HG03060 (cell line): ENCODE data around the gene COL5A1.

Experiments
- ATAC-seq: cut with Tn5 transposase; IDR thresholded peaks from one replicate; pipeline ENCODE4 v1.9.1; 2021; ENCODE audit warnings: low read depth, moderate number of reproducible peaks; ENCODE audit not compliant: unreplicated experiment

The COL5A1 gene

DNA sequence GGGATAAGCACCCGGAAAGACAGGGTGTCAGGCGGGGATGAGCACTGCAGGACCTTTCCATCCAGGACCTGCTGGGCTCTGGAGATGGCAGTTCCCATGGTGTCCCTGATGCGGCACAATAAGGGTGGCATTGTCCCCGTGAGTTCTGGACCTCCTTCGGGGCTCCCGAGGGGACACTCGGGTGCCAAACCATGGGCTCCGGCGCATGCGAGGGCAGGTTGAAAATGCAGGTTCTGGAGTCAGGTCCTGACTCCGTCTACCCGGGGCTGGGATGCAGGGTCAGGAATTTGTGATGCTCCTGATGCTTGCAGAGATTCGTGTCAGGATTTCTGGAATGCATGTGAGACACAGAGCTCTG is 239.7 kb downstream of the COL5A1 start:
- ATAC-seq: no peak

DNA sequence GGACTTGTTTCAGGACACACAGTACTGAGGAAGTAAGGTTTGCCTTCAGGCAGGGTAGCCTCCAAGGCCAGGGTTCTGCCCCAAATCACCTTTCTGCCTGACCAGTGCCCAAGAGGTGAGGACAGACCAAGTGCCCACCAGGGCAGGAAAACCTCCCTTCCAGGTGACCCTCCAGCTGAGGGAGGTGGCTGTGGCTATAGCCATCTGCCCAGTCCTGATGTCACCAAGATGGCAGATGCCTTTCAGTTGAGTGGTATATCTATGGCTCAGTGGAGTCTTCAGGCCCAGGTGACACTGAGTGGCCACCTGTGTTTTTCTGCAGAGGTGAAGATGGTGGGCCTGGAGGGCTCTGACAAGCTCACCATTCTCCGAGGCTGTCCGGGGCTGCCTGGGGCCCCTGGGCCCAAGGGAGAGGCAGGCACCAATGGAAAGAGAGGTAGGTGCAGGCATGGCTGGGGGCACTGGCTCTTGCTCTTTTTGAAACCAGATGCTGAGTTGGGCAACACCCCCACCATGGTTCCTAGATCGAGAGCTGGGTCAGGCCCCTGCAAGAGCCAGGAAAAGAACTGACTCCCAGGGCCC is 240.7 kb downstream of the COL5A1 start:
- ATAC-seq: no peak

DNA sequence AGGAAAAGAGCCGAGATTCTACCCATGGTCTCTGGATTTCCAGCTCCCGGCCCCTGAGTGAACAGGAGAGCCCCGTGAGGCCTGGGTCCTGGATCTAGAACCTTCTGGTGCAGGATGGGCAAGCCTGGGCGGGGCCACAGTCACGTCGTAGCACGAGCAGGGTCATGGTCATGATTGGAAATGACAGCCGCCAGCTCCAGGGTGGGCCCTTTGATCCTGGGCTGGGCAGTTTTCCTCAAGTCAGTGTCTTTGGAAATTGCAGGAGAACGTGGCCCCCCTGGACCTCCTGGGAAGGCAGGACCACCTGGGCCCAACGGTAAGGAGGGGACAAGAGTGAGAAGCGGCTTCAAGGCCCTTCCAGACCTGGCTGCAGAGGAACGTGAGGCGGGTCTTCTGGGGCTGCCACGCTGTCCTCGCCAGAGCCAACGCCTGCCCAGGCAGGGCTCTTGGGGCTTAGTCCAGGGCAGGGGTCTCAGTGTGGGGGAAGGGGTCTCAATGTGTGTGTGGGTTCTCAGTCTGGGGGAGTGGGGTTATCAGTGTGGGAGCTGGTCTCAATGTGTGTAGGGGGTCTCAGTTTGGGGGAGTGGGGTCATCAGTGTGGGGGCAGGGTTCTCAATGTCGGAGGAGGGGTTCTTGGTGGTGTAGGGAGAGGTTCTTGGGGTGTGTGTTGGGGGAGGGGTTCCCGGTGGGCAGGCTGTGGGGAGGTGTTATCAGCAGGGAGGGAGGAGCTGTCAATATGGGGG is 241.6 kb downstream of the COL5A1 start:
- no peak for ATAC-seq

DNA sequence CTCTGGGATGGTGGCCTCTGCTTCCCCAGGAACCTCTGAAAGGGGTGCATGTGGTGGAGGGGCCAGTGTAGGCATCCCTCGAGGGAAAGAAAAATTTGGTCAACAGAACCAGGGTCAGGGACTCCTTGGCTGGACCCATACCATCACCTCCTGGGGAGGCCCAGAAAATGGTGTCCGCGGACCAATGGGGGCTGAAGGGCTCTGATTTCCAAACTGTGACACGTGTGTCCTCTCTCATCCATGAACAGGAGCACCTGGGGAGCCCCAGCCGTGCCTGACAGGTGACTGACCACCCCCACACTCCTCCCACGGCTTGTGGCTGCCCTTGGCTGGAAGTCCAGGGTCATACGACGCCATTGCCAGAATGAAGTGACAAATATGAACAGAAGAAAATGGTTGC is 242.9 kb downstream of the COL5A1 start:
- no peak for ATAC-seq

DNA sequence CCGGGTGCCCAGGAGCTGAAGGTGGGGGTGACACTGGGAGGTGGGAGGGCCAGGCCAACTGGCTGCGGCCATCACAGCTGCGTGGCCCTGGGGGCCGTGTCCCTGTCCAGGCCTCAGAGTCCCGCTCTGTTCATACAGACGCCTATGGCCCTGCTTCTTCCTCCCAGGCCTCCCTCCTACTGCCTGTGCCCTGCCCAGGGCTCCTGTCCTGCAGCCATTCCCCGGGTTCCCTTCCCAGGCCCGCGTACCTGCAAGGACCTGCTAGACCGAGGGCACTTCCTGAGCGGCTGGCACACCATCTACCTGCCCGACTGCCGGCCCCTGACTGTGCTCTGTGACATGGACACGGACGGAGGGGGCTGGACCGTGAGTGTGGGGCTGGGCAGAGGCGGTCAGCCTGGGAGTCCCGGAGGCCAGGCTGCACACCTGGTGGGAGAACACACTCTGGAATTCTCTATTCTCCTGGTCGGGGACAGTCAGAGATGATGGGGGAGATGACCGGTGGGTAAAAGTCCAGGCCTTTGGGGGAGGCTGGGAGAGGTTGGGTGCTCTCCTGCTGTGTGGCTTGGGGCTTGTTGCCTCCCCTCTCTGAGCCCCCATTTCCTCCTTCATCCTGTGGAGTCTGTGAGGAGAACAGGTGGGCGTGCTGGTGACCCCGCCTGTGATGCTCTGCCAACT is 243.5 kb downstream of the COL5A1 start:
- ATAC-seq: no peak

DNA sequence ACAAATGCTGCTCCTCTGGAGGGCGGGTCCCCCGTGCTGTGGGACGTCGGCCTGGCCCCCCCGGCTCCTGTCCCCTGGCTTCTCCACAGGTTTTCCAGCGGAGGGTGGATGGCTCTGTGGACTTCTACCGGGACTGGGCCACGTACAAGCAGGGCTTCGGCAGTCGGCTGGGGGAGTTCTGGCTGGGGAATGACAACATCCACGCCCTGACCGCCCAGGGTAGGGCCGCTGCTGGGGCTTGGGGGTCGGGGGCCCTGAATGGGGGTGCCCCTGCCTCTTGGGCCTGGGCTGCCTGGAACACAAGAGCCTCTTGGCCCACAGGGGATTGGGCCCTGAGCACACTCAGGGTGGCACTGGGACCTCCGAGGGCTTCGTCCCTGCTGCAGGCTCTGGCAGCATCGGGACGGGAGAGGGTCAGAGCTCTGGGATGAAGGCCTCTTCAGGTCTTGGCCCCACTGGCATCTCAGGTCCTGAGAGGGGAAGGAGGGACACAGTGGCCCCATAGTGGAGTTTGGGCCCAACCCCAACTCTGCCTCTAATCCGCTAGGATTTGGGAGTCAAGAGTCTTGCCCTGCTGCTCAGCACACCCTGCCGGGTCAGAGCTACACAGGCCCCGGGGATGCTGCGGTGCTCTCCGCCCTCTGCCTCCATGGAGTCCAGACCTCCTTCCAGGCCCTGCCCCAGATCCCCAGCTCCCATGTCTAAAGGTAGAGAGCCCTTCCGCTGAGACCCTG is 244.2 kb downstream of the COL5A1 start:
- no peak for ATAC-seq

DNA sequence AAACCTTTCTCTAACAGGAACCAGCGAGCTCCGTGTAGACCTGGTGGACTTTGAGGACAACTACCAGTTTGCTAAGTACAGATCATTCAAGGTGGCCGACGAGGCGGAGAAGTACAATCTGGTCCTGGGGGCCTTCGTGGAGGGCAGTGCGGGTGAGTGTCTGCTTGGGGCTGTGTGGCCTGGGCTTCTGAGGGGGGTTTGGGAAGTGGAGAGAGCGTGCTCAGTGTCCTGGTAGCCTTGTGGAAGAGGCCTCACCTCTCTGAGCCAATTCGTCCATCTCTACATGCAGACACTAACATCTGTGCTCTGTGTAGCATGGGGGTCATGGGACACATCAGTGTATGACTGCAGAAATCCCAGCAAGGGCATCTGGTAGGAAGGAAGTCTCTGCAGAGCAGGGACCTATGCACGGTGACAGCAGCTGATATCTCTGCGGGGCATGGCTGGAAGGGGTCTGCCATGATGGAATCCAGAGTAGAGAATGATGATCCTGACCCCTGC is 244.9 kb downstream of the COL5A1 start:
- no peak for ATAC-seq

DNA sequence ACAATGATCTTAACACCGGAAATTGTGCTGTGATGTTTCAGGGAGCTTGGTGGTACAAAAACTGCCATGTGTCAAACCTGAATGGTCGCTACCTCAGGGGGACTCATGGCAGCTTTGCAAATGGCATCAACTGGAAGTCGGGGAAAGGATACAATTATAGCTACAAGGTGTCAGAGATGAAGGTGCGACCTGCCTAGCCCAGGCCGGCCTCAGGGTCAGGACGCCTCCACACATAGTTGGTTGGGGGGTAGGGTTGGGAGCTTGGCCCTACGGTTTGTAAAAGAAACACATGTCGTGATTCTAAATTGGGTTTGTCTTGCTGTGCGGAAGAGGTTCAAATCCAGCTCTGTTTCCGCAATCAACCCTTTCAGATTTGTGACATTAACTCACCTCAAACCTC is 245.6 kb downstream of the COL5A1 start:
- ATAC-seq: no peak

DNA sequence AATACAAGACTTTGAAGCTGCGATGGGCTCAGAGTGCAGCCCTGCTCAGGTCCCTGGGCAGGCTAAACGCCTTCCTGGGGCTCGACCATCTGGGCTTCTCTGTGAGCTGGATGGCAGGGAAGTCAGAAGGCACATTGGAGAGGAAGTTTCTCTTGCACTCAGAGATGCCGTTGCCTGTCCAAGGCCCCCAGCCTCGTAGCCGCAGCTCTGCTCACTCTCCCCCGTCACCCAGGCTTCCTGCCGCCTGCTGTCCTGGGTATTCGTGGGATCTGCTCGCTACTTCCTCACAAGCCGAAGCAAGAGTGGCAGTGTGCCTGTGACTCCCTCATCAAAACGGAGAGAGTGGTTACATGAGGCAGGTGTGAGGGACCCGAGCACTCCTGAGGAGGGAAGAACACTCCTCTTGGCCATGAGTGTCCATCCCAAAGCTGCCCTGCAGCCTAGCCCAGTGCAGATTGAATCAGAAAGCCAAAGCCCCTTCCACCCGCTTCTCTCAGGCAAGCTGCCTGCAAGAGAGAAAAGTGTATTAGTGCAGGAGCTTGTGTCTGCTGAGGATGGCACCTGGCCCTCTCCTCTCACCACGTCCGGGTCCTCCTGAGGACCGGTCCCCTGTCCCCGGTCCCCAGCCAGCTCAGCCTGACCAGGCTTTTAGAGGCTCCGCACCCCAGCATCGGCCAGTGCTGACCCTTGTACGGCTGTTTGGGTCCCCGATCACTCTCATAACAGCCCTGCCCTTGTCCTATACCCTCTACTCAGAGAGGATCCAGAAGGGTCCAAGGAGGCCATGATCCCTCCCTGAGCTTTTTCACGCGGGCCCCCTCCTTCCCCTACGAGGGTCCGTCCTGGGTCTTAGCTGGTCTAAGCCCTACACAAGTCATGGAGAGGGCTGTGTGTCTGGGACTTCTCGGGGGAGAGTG is 246.3 kb downstream of the COL5A1 start:
- ATAC-seq: no peak

DNA sequence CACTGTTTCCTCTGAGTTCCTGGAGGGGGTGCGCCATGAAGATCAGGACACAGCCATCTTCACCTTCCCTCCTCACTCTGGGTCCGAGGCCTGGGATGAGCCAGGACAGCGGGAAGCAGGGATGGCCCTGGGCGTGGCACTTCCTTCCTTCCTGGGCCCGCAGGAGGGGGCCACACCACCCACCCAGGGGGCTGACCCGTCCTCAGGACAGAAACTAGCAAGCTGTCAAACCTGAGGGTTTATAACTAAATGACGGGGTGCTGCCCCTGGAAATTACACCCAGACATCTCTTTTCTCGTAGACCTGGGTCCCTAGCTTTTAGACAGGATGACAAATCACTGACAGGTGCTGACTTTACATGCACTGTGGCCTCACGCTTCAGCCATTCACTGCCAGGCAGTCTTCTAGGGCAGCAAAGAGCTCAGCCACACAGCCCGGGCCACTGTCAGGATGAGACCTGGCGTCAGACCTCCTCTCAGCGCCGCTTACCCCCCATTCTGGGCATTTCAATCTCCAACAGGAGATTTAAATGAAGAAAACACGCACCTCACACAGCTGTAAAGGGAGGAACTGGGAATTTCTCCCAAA is 247.1 kb downstream of the COL5A1 start:
- ATAC-seq: no peak

DNA sequence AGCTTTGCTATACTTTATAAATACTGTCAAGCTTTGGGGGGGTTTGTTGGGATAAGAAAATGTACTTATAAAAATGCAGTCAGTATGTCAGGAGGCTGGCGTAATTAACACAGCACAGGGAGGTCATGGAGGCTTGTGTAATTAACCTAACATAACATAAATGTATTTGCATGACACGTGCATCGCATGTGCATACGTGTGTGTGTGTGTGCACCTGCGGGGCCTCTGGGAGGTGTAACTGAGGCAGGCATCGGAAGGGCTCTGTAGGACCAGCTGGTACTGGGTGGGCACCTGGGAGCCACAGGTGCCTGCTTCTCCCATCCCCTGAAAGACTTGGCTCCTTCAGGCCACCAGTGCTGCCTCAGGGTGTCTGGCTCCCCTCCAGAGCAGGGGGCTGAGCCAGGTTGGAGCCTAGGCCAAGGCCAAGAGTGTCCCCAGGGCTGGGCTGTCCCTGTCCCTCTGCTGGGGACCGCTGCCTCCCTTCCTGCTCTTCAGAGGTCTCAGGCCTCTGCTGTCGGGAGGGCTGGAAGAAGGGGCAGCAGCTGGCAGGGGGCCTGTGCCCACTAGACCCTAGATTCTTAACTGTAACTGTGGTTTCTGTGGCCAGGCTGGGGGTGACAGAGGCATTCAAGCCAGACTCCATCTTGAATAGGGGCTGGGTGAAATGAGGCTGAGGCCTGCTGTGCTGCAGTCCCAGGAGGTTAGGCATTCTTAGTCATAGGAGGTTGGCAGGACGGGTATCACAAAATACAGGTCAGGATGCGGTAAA is 248.0 kb downstream of the COL5A1 start:
- ATAC-seq: no peak

DNA sequence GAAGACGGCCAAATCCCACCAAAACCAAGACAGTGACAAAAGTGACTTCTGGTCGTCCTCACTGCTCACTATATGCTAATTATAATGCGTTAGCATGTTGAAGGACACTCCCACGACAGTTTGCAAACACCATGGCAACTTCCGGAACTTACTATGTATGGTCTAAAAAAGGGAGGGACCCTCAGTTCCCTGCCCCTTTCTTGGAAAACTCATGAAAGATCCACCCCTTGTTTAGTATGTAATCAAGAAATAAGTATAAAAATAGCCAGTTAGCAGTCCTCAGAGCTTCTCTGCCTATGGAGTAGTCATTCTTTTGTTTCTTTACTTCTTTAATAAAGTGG is 248.5 kb downstream of the COL5A1 start:
- ATAC-seq: no peak

DNA sequence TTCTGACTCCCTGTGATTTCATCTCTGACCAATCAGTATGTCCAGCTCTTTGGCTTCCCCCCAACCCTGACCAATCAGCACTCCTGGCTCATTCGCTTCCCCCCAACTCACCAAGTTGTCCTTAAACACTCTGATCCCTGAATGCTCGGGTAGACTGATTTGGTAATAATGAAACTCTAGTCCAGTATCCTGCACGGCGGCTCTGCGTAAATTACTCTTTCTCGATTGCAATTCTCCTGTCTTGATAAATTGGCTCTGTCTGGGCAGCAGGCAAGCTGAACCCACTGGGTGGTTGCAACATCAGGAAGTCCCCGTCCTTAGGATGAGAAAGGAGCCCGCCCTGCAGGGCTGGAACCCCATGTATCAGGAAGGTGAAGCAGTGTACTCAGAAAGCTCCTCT is 249.4 kb downstream of the COL5A1 start:
- no peak for ATAC-seq

DNA sequence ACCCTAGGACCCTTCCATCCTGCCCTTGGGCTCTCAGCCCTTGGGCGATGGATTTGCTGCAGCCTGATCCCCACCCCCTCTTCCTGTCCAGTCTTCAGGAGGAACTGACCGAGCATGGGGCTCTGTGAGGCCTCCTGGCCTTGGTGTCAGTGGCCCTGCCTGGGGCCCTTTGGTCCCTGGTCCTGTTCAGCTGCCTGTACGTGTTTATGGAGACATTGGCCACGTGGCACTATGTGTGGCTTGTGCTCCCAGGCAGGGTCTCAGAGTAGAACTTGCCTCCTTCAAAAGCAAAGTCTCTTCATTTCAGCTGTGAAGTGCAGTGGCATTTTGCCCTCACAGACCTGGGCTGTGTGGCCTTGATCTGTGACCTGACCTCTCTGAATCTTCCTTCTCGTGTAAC is 250.1 kb downstream of the COL5A1 start:
- no peak for ATAC-seq

DNA sequence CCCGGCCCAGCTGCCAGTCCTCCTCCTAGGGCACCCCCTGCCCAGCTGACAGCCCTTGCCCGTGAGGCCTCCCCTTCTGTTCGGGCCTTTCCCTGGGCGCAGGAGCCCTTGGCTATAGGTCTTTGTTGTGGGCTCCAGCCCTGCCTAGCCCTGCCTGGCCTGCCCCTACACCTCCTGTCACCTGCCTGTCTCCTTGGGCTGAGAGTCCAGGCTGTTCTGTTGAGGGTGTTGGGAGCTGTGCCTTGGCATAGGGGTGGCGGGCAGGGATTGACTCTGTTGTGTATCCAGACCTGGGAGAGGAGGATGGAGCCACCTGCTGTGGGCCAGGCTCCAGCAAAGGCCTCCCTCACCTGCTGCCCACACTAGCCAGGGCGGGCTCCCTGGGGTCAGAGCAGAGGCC is 250.6 kb downstream of the COL5A1 start:
- ATAC-seq: no peak

DNA sequence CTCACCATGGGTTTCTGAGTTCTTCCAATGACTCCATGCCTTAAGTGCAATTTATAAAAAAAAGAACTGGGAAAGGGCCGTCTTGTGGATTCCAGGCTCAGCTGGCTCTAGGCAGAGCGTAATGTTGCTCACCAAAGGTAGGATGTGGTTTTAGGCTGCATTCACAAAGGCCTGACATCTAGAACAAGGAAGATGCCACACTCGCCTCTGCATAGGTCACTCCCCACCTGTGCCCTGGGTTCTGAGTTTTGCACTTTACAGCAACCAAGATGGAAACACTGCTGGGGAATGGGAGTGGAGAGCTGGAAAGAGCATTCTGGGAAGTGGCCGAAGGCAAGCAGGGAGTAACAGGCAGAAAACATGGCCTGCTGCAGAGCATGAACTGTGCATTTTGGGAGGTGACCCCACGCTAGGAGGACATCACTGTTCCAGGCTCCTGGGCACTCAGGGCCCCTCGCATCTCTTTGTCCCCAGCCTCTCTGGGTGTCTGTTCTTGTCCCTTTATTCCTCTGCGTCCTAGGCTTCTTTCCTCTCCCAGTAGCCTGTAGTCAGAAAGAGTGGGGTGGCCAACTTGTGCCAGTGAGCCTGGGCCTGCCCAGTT is 251.3 kb downstream of the COL5A1 start:
- no peak for ATAC-seq
